ENCODE measurements around the gene RGS9. TPM values are rescaled to one million over a fixed set of nuclear protein-coding genes. Genes with fewer than 3 reads are reported as not detected.
"Not testable (repeated sequence)": the region's sequence is repeated elsewhere in the genome, so short reads cannot be mapped to it uniquely, and the experiment has no call there.

RGS9 gene
- total and polyA plus RNA-seq, 2 experiments from 2014 or later, result 12.8 to 29.6 TPM

GRCh38 chr17:65205655-65206054 is 68.5 kb downstream of the RGS9 start:
- H3K9me3 Mint-ChIP-seq, result no peaks in the 10 kb centered on the region
- H3K4me1 ChIP-seq (ENCODE audit: insufficient read depth), result peaks cover 9% of the 10 kb centered on the region; the same call in 1 of the 2 replicates
- no peak for DNase-seq (ENCODE audit: low spot score)
- H3K4me3 Mint-ChIP-seq, result no peak overlapping the region
- H3K27ac ChIP-seq (ENCODE audit: low read depth), result no peak overlapping the region
- no peaks in the 10 kb centered on the region for H3K79me2 ChIP-seq (replicated peaks; ENCODE audit: insufficient read depth)
- ATAC-seq, result no peak
- no peaks in the 10 kb centered on the region for H3K36me3 Mint-ChIP-seq (ENCODE audit: low read depth)
- peaks cover 3% of the 10 kb centered on the region; the same call in 1 of the 3 replicates for H3K4me1 Mint-ChIP-seq
- TF ChIP-seq, protein P1, sequence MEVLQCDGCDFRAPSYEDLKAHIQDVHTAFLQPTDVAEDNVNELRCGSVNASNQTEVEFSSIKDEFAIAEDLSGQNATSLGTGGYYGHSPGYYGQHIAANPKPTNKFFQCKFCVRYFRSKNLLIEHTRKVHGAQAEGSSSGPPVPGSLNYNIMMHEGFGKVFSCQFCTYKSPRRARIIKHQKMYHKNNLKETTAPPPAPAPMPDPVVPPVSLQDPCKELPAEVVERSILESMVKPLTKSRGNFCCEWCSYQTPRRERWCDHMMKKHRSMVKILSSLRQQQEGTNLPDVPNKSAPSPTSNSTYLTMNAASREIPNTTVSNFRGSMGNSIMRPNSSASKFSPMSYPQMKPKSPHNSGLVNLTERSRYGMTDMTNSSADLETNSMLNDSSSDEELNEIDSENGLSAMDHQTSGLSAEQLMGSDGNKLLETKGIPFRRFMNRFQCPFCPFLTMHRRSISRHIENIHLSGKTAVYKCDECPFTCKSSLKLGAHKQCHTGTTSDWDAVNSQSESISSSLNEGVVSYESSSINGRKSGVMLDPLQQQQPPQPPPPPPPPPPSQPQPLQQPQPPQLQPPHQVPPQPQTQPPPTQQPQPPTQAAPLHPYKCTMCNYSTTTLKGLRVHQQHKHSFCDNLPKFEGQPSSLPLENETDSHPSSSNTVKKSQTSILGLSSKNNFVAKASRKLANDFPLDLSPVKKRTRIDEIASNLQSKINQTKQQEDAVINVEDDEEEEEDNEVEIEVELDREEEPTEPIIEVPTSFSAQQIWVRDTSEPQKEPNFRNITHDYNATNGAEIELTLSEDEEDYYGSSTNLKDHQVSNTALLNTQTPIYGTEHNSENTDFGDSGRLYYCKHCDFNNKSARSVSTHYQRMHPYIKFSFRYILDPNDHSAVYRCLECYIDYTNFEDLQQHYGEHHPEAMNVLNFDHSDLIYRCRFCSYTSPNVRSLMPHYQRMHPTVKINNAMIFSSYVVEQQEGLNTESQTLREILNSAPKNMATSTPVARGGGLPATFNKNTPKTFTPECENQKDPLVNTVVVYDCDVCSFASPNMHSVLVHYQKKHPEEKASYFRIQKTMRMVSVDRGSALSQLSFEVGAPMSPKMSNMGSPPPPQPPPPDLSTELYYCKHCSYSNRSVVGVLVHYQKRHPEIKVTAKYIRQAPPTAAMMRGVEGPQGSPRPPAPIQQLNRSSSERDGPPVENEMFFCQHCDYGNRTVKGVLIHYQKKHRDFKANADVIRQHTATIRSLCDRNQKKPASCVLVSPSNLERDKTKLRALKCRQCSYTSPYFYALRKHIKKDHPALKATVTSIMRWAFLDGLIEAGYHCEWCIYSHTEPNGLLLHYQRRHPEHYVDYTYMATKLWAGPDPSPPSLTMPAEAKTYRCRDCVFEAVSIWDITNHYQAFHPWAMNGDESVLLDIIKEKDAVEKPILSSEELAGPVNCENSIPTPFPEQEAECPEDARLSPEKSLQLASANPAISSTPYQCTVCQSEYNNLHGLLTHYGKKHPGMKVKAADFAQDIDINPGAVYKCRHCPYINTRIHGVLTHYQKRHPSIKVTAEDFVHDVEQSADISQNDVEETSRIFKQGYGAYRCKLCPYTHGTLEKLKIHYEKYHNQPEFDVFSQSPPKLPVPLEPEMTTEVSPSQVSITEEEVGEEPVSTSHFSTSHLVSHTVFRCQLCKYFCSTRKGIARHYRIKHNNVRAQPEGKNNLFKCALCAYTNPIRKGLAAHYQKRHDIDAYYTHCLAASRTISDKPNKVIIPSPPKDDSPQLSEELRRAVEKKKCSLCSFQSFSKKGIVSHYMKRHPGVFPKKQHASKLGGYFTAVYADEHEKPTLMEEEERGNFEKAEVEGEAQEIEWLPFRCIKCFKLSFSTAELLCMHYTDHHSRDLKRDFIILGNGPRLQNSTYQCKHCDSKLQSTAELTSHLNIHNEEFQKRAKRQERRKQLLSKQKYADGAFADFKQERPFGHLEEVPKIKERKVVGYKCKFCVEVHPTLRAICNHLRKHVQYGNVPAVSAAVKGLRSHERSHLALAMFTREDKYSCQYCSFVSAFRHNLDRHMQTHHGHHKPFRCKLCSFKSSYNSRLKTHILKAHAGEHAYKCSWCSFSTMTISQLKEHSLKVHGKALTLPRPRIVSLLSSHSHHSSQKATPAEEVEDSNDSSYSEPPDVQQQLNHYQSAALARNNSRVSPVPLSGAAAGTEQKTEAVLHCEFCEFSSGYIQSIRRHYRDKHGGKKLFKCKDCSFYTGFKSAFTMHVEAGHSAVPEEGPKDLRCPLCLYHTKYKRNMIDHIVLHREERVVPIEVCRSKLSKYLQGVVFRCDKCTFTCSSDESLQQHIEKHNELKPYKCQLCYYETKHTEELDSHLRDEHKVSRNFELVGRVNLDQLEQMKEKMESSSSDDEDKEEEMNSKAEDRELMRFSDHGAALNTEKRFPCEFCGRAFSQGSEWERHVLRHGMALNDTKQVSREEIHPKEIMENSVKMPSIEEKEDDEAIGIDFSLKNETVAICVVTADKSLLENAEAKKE (CRISPR knock-in tag; IDR thresholded peaks at IDR 0.05), result no peak
- TF ChIP-seq ZNF114 (CRISPR knock-in tag; IDR thresholded peaks at IDR 0.05), result no peak
- TF ChIP-seq, protein P2, sequence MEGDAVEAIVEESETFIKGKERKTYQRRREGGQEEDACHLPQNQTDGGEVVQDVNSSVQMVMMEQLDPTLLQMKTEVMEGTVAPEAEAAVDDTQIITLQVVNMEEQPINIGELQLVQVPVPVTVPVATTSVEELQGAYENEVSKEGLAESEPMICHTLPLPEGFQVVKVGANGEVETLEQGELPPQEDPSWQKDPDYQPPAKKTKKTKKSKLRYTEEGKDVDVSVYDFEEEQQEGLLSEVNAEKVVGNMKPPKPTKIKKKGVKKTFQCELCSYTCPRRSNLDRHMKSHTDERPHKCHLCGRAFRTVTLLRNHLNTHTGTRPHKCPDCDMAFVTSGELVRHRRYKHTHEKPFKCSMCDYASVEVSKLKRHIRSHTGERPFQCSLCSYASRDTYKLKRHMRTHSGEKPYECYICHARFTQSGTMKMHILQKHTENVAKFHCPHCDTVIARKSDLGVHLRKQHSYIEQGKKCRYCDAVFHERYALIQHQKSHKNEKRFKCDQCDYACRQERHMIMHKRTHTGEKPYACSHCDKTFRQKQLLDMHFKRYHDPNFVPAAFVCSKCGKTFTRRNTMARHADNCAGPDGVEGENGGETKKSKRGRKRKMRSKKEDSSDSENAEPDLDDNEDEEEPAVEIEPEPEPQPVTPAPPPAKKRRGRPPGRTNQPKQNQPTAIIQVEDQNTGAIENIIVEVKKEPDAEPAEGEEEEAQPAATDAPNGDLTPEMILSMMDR (conservative IDR thresholded peaks at IDR 0.05; ENCODE audit: low read depth in 2 of 2), result no peak
- no peak for TF ChIP-seq POLR2AphosphoS5 (IDR thresholded peaks at IDR 0.05; ENCODE audit: low read depth)
- no peak for TF ChIP-seq ETS1 (IDR thresholded peaks at IDR 0.05)
- no peak for TF ChIP-seq REST (IDR thresholded peaks at IDR 0.05; ENCODE audit: unreplicated experiment)
- TF ChIP-seq EZH2 (IDR thresholded peaks at IDR 0.05; ENCODE audit: low read depth, unreplicated experiment), result no peak
- TF ChIP-seq ZNF331 (CRISPR knock-in tag; IDR thresholded peaks at IDR 0.05; ENCODE audit: low read depth), result no peak
- TF ChIP-seq CREB1 (CRISPR knock-in tag; IDR thresholded peaks at IDR 0.05; ENCODE audit: low read depth), result no peak
- no peak for TF ChIP-seq STAT1 (IDR thresholded peaks at IDR 0.05; ENCODE audit: unreplicated experiment)
- no peak for TF ChIP-seq NANOG (IDR thresholded peaks at IDR 0.05; ENCODE audit: borderline replicate concordance)
- no peak overlapping the region for H3K27ac Mint-ChIP-seq
- no peaks in the 10 kb centered on the region for H3F3A ChIP-seq (replicated peaks; ENCODE audit: low read depth)
- H4K20me1 ChIP-seq (replicated peaks; ENCODE audit: insufficient read depth), result no peaks in the 10 kb centered on the region
- H3K9me2 ChIP-seq (ENCODE audit: insufficient read depth), result peaks cover 11% of the 10 kb centered on the region; the same call in 1 of the 2 replicates
- no peak overlapping the region for H3K4me3 ChIP-seq
- no peaks in the 10 kb centered on the region for H3K27me3 ChIP-seq (ENCODE audit: insufficient read depth)
- H3K27me3 Mint-ChIP-seq (ENCODE audit: insufficient read depth, low read depth, poor library complexity), result no peaks in the 10 kb centered on the region
- no peak overlapping the region for H2AFZ ChIP-seq
- no peaks in the 10 kb centered on the region for H3K36me3 ChIP-seq (ENCODE audit: insufficient read depth)
- no peak overlapping the region for H3K4me2 ChIP-seq

DNA sequence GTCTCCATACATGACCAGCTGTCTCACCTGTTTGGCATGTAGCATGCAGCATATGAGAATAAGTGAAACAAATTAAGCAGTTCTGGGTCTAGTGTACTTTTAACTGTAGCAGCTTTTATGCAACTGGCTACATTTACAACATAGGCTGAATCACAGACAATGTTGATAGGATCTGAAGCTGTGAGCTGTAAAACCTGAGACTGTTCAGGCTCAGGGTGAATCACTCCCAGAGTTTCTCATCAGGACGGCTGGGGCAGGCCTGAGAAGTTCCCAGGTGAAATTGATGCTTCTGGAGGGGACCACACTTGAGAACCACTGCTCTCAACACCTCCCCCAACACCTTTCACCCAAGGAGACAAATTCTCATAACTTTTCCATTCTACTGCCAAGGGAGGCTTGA is 70.3 kb downstream of the RGS9 start:
- H2AFZ ChIP-seq; H3K4me2 ChIP-seq; H3K9me3 Mint-ChIP-seq; H3K79me2 ChIP-seq (replicated peaks; ENCODE audit: insufficient read depth); H3K4me1 ChIP-seq (ENCODE audit: insufficient read depth); H3K4me1 Mint-ChIP-seq; ATAC-seq; H3K4me3 Mint-ChIP-seq; DNase-seq (ENCODE audit: low spot score); H3K27me3 ChIP-seq (ENCODE audit: insufficient read depth); H3K36me3 ChIP-seq (ENCODE audit: insufficient read depth); H3K27ac Mint-ChIP-seq; H3K36me3 Mint-ChIP-seq (ENCODE audit: low read depth); H3K27me3 Mint-ChIP-seq (ENCODE audit: insufficient read depth, low read depth, poor library complexity); H3F3A ChIP-seq (replicated peaks; ENCODE audit: low read depth); H4K20me1 ChIP-seq (replicated peaks; ENCODE audit: insufficient read depth); H3K4me3 ChIP-seq; H3K27ac ChIP-seq (ENCODE audit: low read depth): not testable (repeated sequence)
- peaks cover 17% of the 10 kb centered on the region; the same call in 1 of the 2 replicates for H3K9me2 ChIP-seq (ENCODE audit: insufficient read depth)
